Inferior parietal cortex (tissue), 1 donor: ENCODE measurements around the gene MAPK12.
"Not testable (repeated sequence)": the region's sequence is repeated elsewhere in the genome, so short reads cannot be mapped to it uniquely, and the experiment has no call there.

ENCODE experiments used
- DNase-seq: peaks from one replicate; pipeline ENCODE4 v3.0.0-alpha.2; 2016; ENCODE audit errors: extremely low spot score

The MAPK12 gene

DNA sequence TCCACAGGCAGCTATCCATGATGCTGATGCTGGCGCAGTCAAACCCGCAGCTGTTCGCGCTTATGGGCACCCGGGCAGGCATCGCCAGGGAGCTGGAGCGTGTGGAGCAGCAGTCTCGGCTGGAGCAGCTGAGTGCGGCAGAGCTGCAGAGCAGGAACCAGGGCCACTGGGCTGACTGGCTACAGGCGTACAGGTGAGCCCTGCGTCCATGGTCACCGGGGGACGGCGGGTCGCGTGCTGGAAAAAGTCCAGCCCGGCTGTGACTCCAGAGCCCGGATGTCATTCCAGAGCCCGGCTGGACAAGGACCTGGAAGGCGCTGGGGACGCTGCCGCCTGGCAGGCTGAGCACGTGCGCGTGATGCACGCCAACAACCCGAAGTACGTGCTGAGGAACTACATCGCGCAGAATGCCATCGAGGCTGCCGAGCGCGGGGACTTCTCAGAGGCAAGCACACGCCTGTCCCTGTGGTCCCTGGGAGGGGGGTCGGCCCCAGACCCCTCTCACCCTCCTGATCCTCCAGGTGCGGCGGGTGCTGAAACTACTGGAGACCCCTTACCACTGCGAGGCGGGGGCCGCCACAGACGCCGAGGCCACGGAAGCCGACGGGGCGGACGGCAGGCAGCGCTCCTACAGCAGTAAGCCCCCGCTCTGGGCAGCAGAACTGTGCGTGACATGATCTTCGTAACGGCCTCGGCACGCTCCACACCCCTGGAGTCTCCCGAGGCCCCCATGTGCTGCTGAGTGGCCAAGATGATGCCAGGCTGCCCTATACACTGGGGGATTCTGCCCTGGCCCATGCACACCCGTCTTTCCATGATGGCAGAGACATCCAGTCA is 44.6 kb downstream of the MAPK12 start:
- DNase-seq: no peak

DNA sequence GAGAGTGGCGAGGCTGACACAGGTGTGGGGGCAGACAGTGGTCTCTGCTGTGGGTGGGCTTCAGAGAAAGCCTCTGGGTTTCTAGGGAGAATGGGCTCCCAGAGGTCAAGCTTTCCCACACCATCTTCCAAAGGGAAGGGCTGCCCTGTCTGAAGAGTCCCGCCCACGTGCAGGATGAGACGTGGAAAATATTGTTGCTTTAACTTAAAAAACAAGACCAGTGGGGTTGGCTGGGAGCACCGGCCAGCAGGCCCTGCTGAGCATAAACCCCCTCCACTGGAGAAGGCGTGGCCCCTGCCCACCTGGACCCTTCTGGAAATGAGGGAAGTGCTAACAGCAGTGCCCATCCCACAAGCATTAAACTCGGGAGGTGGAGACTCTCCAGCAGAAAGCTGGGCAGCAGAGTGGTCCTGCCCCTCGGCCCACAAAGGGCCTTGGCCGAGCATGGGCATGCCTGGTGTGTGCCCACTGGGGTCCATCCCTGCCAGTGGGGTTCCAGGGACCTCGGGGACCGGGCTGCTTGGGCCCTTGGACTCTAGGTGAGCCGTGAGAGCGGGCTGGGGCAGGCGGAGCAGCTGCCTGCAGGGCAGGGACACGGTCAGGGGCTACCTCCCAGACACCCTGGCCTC is 45.3 kb downstream of the MAPK12 start:
- no peak for DNase-seq

DNA sequence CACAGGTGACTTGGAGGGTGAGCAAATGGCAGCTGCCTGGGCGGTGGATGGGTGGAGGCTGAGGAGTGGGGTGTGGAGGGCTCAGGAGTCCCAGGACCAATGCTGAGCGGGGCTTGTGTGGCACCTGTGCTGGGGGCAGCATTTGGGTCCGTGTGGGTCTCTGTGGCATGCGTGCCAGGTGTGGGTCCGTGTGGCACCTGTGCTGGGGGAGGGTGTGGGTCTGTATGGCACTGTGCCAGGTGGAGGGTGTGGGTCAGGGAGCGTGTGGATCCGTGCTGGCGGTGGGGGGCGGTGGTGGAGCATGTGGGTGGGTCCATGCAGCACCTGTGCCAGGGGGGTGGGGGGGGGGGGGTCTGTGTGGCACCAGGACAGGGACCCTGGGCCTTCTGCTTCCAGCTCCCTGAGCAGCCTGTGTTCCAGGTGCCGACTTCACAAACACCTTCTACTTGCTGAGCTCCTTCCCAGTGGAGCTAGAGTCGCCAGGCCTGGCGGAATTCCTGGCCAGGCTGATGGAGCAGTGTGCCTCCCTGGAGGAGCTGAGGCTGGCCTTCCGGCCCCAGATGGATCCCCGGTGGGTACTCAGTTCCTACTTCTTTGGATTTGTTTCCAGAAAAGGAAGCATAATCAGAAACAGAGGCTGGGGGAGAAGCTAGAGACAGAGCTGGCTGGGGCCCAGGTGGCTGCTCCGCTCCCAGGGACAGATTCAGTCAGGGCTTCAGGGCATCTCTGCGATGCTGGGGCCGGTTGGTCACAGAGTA is 46.0 kb downstream of the MAPK12 start:
- no peak for DNase-seq

DNA sequence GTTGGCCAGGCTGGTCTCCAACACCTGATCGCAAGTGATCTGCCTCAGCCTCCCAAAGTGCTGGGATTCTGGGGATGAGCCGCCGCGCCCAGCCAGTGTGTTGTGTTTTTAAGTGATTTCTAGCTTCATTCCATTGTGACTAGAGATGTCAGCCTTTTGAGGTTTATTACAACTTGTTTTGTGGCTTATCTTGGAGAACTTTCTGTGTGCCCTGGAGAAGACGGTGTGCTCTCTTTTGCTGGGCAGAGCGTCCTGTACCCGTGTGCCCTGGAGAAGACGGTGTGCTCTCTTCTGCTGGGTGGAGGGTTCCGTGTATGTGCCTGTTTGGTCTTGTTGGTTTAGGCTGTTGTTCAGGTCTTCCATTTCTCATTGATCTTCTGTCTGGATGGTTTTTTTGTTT is 48.2 kb downstream of the MAPK12 start:
- DNase-seq: no peak

GRCh38 chr22:50211147-50211546 is 50.3 kb downstream of the MAPK12 start:
- no peak for DNase-seq

DNA sequence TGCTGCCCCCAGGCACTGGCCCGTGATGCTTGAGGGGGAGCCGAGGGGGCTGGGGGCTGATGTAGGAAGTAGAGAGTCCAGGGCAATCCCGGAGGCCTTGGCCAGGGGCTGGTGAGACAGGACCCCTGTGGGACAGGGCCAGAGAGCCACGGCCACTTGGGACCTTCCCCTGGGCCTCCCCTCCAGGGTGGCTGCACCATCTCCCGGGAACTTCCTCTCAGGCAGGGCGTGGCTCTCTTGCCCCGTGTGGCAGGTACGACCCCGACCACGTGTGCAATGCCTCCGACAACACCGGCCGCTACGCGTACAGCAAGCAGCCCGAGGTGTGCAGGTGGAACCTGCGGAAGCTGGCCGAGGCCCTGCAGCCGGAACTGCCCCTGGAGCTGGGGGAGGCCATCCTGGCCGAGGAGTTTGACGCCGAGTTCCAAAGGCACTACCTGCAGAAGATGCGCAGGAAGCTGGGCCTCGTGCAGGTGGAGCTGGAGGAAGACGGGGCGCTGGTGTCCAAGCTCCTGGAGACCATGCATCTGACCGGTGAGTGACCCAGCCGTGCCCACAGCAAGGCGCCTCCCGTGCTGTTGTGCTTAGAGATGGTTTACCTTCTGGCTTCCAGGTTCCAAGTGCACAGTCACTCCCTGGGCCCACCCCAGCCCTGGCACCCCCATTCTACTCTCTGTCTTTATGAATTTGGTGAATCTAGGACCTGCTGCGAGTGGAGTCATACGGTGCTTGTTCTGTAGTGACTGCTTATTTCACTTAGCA is 50.9 kb downstream of the MAPK12 start:
- DNase-seq: no peak

GRCh38 chr22:50209893-50210292 is 51.6 kb downstream of the MAPK12 start:
- peak; percentile 81 for DNase-seq

GRCh38 chr22:50208939-50209892 is 52.3 kb downstream of the MAPK12 start:
- DNase-seq: no peak

GRCh38 chr22:50208430-50208938 is 53.0 kb downstream of the MAPK12 start:
- DNase-seq: no peak

DNA sequence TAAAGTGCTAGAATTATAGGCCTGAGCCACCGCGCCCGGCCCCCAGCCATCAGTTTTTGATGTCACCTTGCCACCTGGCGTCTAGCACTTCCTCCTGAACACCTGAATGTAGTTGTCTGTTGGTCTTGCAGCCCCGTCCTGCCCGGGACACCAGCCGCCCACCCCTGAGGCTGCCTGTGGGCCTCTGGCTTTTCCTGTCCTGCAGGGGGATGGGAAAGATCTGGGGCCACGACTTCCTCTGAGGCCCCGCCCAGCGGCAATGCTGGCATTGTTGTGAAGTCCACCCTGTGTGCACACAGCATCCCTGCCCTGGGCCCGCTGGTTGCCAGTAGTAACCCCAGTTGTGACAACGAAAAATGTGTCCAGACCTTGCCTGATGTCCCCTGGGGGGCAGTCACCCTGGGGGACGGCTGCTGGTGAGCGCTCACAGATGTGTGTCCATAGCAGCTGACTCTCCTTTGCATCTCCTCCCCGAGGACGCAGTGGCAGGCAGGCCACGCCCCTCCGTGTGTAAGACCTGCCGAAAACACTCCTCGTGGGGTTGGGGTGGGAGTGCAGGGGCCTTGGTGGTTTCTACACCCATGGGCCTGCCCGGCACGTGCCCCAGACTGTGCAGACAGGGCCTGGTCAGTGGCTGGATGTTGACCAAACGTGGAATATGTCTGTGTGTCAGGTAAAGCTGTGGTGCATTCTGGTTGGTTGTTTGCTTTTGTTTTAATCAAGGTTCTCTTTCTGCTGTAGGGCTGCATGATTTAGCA is 53.9 kb downstream of the MAPK12 start:
- DNase-seq: no peak

- DNase-seq: no peak
Measured at GRCh38 chr22:50206599-50206998, 54.9 kb downstream of the MAPK12 start.

GRCh38 chr22:50205781-50206569 is 55.5 kb downstream of the MAPK12 start:
- no peak for DNase-seq

DNA sequence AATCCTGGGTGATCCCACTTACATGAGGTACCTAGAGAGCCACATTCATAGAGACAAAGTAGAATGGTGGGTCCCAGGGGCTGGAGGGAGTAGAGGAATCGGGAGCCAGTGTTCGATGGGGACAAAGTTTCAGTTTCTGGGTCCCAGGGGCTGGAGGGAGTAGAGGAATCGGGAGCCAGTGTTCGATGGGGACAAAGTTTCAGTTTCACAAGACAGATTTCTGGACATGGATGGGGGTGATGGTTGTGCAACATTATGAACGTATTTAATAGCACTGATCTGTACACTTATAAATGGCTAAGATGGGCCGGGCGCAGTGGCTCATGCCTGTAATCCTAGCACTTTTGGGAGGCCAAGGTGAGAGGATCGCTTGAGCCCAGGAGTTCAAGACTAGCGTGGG is 56.5 kb downstream of the MAPK12 start:
- not testable (repeated sequence) for DNase-seq

DNA sequence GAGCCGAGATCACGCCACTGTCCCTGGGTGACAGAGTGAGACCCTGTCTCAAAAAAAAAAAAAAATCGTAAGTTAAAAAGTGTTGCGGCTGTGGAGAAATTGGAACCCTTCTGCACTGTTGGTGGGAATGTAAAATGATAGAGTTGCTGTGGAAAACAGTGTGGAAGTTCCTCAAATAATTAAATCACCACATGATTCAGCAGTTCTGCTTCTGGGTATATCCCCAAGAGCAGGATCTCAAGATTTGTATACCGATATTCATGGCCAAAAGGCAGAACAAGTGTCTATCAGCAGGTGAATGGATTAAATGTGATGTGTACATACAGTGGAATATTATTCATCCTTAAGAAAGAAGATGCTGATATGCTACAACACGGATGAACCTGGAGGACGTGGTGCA is 56.9 kb downstream of the MAPK12 start:
- no peak for DNase-seq

GRCh38 chr22:50203288-50203687 is 58.2 kb downstream of the MAPK12 start:
- no peak for DNase-seq
